ENCODE measurements around the gene NDUFS3.

- no peak for TF ChIP-seq POLR2AphosphoS5 (IDR thresholded peaks at IDR 0.05)
- no peak for TF ChIP-seq CTCF (IDR thresholded peaks at IDR 0.05)
- TF ChIP-seq POLR2A (IDR thresholded peaks at IDR 0.05), result no peak
Observed at GRCh38 chr11:47595967-47596366, 17.1 kb downstream of the NDUFS3 start.
